ENCODE data around the gene ENGASE.

ENGASE gene

DNA sequence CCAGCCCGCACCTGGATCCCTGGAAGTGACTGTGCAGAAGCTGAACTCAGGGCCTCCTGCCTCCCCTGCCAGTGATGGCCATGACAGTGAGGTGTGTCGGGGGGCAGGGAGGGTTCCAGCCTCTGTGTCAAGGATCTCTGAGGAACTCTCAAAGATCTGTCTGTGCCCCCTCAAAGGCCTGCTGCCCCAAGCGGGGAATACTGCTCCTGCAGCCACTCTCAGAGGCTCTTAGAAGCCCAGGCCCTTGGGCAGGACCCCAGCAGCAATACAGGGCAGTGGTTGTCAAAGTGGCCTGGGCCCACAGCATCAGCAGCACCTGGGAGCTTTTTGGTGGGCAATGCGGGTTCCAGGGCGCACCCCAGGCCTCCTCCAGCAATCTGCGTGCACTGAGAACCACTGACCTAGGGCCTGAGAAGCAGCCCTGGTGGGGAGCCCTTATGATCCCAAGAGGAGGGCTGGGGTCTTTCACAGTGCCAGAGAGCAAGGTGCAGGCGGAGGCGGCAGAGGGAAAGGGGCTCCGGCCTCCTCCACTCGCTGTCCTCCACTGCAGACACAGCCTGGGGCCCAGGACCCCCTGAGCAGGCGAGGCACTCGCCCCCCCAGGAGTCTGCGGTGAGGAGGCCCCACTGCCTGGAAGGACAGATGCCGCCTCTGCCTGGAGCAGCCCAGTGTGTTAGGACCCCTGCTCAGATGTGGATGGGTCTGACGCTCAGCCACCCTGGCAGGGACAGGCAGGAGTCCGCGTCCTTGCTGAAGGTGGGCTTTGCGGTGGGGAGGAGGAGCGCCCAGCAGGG lies 42.1 kb downstream of the ENGASE start:
- no peak for DNase-seq

DNA sequence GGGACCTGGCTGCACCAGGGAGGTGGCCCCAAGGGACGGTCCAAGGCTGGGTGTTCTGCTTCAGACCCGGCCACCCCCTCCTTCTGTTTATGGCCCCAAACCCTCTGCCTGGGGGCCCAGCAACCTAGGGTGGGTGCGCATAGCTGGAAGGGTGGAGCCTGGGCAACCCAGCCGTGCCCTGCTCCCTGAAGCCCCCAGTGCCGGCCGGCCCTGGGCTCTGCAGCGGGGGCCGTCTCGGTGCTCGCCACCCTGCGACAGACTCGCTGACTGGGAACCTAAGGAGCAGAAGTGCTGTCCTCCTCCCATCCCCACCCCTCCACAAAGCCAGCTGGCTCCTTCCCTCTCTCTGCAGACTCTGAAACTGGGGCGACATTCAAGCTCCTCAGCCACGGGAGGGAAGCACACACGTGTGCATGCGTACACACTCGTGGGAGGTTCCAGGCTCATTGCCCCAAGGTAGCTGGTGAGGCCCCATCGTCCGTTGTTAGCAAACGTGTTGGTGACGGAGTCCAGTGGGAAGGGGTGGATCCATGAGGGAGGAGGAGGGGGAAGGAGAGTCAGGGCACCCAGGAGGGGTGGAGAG lies 43.4 kb downstream of the ENGASE start:
- no peak for DNase-seq

DNA sequence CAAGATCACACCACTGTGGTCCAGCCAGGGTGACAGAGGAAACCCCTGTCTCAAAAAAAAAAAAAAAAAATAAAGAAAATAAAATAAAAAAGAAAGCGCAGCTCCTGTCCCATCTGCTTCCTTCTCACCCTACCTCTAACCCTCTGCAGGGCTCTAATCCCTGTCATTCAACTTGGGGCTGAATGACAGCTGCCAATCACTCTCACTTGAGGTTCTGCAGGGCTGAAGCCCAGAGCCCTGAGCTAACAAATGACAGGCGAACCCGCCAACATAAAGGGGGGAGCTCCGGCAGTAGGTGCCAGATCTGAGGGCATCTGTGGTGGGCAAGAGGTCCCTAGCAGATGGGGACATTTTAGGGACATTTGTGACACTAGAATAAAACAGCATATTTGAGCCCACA lies 44.3 kb downstream of the ENGASE start:
- DNase-seq = no peak

DNA sequence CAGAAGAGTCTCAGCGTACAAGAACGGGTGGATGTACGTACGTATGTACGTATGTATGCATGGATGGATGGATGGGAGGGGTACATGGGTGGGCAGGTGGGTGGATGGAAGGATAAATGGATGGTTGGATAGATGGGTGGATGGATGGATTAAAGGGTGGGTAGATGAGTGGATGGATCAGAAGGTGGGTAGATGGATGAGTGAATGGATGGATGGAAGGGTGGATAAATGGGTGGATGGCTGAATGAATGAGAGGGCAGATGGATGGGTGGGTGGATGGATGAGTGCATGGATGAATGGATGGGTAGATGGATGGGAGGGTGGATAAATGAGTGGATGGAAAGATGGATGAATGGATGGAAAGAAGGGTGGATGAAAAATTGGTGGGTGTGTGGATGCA lies 45.6 kb downstream of the ENGASE start:
- DNase-seq = no peak

DNA sequence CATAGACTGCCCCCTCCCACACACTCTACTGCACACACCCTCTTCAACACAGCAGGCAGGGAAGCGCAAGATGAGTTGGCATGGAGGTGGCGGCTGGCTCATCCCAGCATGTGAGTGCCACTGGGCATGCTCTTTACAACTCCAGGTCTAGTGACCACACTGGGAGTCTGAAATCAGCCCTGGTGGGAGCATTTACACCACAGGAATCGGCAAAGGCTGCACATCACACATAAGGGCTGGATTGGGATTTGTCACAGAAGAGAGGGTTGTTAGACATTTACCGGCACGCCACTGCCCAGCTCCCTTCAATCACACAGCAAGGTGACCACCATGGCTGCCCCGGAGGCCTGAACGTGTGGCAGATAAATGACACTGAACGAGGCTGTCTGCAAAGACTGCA lies 49.4 kb downstream of the ENGASE start:
- no peak for DNase-seq

DNA sequence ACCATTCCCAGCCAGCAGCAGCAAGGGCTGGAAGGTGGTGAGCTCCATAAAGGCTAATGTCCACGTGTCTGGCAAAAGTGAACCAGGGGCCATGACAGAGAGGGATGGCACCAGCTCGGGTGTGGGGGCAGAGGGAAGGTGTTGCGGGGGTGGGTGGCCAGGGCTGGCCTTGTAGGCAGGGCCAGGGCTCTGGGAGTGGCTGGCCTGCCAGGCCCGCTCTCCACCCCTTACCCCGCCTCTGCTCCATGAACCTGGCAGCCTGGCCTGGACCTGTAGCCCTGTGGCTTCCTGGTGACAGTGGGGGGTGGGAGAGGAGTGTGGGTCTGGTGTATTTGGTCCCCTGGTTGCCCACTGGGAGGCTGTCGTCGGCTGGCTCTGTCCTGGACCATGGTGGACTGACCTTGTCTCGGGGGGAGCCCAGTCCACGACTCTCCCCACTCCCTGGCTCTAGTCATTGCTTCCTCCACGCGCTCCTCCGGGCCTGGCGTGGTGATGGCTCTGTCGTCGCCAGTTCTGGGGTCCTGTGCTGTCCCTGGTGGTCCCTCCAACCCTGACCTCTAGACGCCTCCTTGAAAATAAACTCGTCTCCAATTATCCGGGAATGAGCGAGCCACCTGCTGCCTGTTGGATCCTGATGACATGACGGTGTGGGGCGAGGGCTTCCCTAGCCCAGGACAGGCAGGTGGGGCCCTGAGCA lies 50.0 kb downstream of the ENGASE start:
- no peak for DNase-seq

DNA sequence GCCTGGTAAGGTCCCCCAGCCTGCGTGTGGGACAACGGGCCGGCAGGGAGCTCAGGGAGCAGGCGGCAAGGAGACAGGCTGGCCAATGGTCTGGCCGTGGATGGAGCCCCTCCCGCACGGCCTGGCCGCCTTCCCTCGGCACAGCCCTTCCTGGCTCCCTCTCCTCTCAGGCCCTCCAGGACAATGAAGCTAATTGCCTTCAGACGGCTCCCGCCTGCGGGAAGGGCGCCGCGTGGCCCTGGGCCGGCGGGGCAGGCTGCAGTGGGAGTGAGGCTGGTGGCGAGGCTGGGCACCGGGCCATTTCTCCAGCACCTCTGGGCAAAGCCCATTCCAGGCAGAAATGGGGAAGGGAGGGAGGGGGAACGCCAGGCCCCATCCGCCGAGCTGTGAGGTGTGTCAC lies 50.9 kb downstream of the ENGASE start:
- no peak for DNase-seq

DNA sequence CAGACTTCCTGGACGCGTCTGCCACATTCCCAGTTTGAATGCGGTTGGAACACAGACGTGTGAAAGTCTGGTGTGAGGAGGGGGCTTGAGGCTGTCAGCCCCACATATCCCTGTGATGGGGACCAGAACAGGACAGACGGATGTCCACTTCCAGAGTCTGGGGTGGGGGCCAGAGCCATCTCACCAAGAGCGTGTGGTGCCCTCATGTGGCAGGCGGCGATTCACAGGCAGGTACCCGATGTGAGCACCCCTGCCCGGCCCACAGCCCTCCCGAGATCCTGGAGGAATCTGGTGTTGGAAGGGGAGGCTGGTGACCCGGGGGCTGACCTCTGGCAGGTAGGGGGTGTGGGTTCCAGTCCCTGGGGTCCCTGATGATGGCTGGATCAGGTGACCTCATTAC lies 51.5 kb downstream of the ENGASE start:
- no peak for DNase-seq

DNA sequence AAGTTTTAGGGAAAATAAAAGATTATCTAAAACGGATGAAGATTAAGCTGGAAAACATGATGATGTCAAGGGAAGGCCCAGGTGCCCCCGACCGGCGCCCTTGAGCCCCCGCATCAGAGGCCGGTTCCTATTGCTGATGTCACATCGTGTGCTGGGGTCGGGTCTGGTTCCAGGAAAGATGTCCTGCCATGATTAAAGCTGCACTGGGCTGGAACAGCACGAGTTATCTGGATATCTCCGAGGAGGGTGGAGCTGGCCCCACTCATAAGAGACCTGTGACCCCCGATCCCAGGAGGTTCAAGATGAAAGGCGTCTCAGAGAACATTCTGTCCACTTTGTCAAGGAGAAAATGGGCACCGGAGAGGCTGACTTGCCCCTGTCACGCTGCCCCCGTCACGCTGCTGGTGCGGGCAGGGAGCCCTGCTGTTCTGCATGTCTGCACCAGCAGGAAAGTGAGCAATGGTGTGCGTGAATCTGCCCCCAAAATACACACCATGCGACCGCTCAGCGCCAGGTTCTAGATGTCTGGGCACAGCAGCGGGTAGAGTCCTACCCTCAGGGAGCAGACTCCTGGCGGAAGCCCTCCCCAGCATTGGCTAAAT lies 53.0 kb downstream of the ENGASE start:
- DNase-seq = no peak

DNA sequence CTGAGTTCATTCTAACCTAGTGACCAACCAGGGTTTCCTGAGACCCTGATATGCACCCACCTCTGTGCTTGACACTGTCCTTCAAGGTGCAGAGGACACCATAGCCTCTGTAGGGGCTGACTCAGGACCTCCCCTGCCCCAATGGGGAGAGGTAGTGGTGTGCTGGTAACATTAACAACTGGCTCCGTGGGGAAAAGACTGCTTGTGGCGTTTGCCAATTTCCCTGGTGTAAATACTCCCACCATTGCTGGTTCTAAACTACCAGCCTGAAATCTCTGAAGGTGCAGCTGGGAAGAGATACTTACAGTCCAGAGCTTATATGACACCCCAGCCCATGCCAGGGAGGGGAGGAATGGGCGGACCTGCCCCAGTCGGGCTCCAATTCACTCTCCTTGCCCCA lies 54.9 kb downstream of the ENGASE start:
- DNase-seq = no peak

DNA sequence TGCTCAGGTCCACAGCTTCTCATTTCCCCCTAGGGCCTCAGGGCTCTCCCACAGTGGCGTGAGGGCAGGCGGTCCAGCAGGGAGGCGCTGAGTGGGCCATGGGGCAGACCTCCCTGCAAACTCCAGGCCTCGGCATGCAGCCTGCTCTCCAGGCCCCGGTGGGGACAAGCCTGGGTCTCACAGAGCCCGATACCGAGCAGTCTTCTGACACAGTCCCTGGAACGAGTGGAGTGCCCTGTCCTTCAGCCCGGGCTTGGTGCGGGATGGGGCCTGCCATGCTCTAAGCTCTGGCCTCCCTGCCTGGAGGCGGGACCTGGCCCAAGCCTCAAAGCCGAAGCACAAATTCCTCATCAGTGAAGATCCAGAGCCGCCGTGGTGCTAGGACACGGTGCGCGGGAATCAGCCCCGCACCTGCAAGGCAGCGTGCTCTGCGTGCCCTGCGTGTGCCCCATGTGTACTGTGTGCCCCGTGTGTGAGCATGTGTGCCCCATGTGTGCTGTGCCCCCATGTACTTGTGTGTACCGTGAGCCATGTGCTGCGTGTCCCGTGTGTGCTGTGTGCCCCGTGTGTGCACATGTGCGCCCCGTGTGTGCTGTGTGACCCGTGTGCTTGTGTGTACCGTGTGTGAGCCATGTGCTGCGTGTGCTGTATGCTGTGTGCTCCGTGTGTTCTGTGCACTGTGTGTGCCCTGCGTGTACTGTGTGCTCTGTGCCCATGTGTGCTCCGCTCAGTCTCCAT lies 56.1 kb downstream of the ENGASE start:
- no peak for DNase-seq

DNA sequence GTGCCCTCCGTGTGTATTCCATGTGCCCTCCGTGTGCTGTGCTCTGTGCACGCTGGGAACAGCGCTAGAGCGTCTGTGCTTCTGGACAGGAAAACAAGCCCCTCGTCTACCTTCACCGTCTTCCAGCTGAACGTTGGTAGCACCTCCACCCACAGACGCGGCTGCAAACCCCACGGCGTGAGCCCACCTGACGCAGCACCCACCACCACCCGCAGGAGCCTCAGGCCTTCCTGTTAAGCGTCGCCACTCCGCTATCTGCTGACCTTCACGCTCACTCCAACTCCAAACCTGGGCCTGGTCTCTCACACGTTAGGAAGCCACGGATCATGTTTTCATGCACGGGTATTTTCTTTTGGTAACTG lies 56.6 kb downstream of the ENGASE start:
- no peak for DNase-seq

DNA sequence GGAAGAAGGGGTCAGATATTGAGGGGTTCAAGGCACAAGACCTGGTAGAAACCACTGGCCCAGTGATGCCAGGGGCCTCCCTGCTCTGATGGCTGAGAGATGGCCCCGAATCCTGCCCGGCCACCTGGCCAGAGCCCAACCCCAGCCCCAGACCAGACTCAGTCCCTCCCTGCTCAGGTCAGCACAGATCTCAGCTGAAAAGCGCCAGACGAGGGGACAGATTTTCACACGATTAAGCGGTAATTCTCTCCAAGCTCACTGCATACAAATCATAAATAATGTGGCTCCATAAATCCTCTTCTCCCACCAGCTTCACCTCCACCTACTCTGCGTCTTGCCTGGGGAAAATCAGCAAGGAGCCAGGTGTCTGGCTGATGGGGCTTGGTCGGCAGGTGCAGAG lies 57.1 kb downstream of the ENGASE start:
- no peak for DNase-seq

DNA sequence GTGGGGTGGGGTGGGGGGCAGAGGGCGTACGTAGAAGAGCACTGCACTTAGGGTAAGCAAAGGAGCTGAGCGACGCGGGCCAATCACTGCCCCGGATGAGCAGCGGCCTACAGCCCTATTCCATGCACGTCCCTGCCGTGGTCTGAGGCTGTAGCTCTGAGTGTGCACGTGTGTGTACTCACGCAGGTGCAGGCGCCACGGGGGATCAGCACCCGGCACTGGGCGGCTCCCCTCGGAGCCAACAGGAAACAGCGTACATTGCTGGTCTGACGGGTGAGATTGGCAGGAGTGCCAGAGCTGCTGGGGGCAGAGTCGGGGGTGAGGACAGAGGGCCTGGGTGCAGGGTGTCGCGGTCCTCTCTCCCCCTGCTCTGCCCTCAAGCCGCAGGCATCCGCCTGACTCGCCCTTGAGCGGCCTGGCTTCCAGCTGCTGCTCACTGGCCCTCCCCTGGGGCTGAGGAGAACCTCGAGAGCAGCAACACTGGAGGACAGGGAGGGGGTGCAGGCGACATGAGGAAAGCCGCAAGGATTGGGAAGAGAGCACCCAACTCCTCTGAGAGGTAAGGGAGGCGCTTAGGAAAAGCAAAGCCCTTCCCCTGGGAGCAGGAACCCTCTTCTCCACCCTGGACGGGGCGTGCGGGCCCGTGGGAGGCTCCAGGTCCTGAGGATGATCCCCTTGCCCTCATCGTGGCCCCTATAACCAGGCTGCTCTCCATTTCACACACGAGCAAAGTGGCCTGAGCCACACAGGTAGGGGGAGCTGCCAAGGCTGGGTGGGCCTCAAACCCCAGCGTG lies 57.8 kb downstream of the ENGASE start:
- DNase-seq = no peak

DNA sequence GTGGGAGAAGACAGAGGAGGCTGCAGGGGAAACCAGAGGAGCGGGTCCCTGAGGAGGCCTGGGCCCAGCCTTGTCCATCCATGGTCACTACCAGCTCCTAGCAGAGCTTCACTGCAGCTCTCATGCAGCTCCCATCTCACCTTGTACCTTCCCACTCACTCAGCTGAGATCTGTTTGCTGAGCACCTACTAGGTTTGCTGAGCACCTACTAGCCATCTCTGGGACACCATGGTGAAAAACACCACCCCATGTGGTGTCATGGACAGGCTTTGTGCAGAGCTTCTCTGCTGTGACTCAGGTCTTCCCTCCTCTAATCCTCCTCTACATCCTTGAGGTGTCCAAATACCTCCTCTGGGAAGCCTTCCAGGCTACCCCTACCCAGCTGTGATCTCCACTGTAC lies 58.6 kb downstream of the ENGASE start:
- DNase-seq = no peak

DNA sequence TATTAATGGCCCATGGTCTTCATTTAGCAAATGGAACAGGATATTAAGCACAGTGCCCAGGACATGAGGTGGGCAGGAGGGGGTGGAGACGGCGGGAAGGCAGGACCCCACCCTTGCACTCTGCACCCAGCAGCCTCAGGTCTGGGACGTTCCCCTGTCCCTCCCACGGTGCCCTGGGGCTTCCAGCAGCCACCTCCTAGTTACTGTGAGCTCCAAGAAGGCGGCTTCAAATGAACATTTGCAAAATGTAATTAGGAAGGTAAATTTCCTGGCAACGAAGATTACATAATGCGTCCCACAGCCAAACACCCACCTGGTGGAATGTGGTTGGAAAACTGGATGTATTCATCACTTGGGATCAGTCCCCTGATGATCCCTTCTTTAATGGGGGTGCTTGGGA lies 59.4 kb downstream of the ENGASE start:
- DNase-seq = no peak

DNA sequence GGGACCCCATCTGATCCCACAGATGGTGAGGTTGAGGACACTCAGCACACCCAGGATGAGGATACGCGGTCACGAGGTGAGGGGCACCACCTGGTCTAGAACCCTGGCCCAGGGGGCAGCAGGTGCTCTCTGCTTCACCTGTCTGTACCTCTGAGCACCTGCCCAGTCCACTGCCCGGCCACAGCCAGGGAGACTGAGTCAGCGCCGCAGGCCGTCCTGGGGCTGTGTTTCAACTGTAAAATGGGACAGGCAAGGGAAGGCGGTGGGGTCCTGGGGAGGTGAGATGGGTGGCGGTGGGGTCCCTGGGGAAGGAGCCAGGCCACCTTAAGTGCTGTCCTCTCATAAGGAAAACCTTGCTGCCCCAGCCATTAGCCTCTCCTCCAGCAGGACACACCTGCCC lies 60.4 kb downstream of the ENGASE start:
- DNase-seq = no peak

DNA sequence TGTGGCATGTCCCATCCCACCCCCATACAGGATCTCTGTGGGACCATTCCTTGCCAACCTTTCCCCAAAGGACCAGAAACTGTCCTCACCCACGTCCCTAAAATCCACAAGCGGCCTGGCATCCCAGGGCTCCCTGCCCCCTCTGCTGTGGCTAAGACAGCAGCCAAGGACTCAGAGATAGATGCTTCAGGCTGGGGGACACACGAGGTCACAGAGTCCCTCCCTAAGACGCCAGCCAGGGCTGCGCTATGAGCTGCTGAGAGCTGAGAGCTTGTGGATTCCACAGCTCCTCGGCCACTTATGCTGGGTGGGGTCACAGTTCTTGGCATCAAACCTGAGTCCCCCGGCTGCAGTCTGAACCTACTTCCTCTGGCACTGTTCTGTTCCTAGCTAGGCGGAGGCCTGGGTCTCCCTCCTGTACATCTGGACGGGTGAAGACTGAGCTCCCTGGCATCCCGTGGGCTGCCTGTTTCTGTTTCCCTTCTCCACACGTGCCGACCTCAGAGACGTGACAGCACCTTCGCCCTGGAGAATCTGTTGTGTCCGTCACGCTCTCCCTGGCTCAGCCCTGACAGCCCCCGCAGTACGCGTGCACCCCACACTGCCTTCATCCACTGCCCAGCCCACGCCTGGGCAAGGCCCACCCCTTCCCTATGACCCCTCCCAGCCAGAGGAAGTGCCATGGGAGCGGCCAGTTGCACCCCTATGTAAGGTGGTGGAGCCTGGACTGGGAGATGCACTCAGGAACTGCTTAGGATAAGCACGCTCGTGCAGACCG lies 61.2 kb downstream of the ENGASE start:
- no peak for DNase-seq

Data from fibroblast of skin of abdomen (primary cell).